CD4-positive, alpha-beta T cell treated with Interleukin-6 for 4 hours (primary cell): ENCODE measurements around the gene CDIPT.
"Not testable (repeated sequence)": the region's sequence is repeated elsewhere in the genome, so short reads cannot be mapped to it uniquely, and the experiment has no call there.

Experiments used
- DNase-seq: peaks from one replicate; pipeline ENCODE4 v3.0.0-alpha.2; 2020; ENCODE audit warnings: mixed read lengths

CDIPT gene

GRCh38 chr16:29862884-29863668 lies at the start of gene CDIPT:
CDIPT (minus strand) TSS chr16:29863226; CDS start chr16:29862857, 369 bp downstream.
- DNase-seq: peak; percentile 95

GRCh38 chr16:29912087-29912486 lies 49.1 kb upstream of the CDIPT start:
- no peak for DNase-seq

GRCh38 chr16:29911676-29912010 lies 48.6 kb upstream of the CDIPT start:
- no peak for DNase-seq

- DNase-seq: no peak
Measured at GRCh38 chr16:29910819-29911675, 48.0 kb upstream of the CDIPT start.

GRCh38 chr16:29909851-29910250 lies 46.8 kb upstream of the CDIPT start:
- not testable (repeated sequence) for DNase-seq

GRCh38 chr16:29909391-29909790 lies 46.4 kb upstream of the CDIPT start:
- DNase-seq: no peak

- no peak for DNase-seq
Measured at GRCh38 chr16:29908719-29909220, 45.7 kb upstream of the CDIPT start.

- no peak for DNase-seq
Measured at GRCh38 chr16:29907973-29908372, 44.9 kb upstream of the CDIPT start.

GRCh38 chr16:29906520-29907244 lies 43.7 kb upstream of the CDIPT start:
- DNase-seq: no peak

GRCh38 chr16:29905668-29906067 lies 42.6 kb upstream of the CDIPT start:
- no peak for DNase-seq

GRCh38 chr16:29904947-29905346 lies 41.9 kb upstream of the CDIPT start:
- no peak for DNase-seq

GRCh38 chr16:29903590-29903989 lies 40.6 kb upstream of the CDIPT start:
- DNase-seq: no peak

GRCh38 chr16:29901607-29901945 lies 38.5 kb upstream of the CDIPT start:
- DNase-seq: no peak

GRCh38 chr16:29900888-29901606 lies 38.0 kb upstream of the CDIPT start:
- no peak for DNase-seq

GRCh38 chr16:29900102-29900887 lies 37.3 kb upstream of the CDIPT start, which contains the start of gene ASPHD1:
ASPHD1 (plus strand) TSS chr16:29900488; CDS start chr16:29900972, 484 bp downstream.
- DNase-seq: peak; percentile 79

GRCh38 chr16:29899516-29900101 lies 36.6 kb upstream of the CDIPT start, which contains the start of gene SEZ6L2:
SEZ6L2 (minus strand) TSS chr16:29899550; CDS start chr16:29899019, 531 bp downstream.
- no peak for DNase-seq

- DNase-seq: no peak
Measured at GRCh38 chr16:29898804-29899515, 35.9 kb upstream of the CDIPT start.

GRCh38 chr16:29898135-29898803 lies 35.2 kb upstream of the CDIPT start:
- DNase-seq: no peak

GRCh38 chr16:29897333-29897732 lies 34.3 kb upstream of the CDIPT start:
- no peak for DNase-seq

GRCh38 chr16:29896841-29897240 lies 33.8 kb upstream of the CDIPT start:
- no peak for DNase-seq
